Epithelial cell of esophagus (primary cell): ENCODE results near the gene ELOA.

Experiments used
- DNase-seq: peaks from one replicate; pipeline ENCODE4 v3.0.0; 2010; ENCODE audit warnings: low read depth
- H3K4me3 ChIP-seq: 2 replicates; pipeline ENCODE4 v1.5.1; 2011; ENCODE audit warnings: mild to moderate bottlenecking, low read length, control low read depth
- TF ChIP-seq, protein P1 (sequence below): IDR thresholded peaks from 2 replicates; pipeline ENCODE4 v1.5.1; 2011; ENCODE audit warnings: low read depth, mild to moderate bottlenecking, low read length, control low read depth, inconsistent platforms; ENCODE audit not compliant: insufficient read depth; ENCODE audit errors: missing control alignments

Gene ELOA

DNA sequence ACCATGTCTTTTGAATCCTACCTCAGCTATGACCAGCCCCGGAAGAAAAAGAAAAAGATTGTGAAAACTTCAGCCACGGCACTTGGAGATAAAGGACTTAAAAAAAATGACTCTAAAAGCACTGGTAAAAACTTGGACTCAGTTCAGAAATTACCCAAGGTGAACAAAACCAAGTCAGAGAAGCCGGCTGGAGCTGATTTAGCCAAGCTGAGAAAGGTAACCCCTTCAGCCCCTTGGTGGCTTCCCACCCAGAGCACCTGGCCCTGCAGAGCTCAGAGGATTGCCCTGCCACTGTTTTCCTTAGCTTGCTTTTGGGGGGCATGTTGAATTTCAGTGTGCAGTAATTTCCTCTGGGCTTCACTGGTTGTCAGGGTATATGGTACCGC lies 8.5 kb downstream of the ELOA start:
- H3K4me3 ChIP-seq = no peak overlapping the region
- no peak for DNase-seq
- TF ChIP-seq, protein P1, sequence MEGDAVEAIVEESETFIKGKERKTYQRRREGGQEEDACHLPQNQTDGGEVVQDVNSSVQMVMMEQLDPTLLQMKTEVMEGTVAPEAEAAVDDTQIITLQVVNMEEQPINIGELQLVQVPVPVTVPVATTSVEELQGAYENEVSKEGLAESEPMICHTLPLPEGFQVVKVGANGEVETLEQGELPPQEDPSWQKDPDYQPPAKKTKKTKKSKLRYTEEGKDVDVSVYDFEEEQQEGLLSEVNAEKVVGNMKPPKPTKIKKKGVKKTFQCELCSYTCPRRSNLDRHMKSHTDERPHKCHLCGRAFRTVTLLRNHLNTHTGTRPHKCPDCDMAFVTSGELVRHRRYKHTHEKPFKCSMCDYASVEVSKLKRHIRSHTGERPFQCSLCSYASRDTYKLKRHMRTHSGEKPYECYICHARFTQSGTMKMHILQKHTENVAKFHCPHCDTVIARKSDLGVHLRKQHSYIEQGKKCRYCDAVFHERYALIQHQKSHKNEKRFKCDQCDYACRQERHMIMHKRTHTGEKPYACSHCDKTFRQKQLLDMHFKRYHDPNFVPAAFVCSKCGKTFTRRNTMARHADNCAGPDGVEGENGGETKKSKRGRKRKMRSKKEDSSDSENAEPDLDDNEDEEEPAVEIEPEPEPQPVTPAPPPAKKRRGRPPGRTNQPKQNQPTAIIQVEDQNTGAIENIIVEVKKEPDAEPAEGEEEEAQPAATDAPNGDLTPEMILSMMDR = no peak

DNA sequence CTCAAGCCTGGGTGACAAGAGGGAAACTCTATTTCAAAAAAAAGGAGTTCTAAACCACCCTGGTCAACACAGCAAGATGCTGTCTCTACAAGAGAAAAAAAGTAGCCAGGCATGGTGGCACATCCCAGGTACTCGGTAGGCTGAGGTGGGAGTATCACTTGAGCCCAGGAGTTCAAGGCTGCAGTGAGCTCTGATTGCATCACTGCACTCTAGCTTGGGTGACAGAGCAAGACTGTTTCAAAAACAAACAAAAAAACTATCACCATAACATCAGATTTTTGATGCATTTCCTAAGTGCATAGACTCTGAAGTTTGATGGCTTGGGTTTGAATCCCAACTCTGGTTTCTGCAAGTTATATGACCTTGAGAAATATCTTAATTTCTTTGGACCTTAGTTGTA lies 9.6 kb downstream of the ELOA start:
- H3K4me3 ChIP-seq = no peak overlapping the region
- DNase-seq = no peak
- TF ChIP-seq, protein P1 = no peak

DNA sequence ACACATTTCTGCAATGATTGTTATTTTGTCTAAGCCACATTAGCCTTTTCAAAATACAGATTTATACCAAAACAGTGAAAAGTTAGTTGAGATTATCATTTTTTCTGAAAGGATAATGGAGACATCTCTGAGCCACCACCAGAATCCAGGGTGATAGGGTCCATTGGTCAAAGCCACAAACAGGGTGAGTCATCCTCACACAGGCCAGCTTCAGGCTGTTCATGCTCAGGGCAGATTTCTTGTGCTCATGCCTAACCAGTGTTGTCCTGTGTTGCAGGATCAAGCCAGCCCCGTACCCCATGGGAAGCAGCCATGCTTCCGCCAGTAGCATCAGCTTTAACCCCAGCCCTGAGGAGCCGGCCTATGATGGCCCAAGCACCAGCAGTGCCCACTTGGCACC lies 13.4 kb downstream of the ELOA start:
- H3K4me3 ChIP-seq = no peak overlapping the region
- TF ChIP-seq, protein P1 = no peak
- DNase-seq = no peak

DNA sequence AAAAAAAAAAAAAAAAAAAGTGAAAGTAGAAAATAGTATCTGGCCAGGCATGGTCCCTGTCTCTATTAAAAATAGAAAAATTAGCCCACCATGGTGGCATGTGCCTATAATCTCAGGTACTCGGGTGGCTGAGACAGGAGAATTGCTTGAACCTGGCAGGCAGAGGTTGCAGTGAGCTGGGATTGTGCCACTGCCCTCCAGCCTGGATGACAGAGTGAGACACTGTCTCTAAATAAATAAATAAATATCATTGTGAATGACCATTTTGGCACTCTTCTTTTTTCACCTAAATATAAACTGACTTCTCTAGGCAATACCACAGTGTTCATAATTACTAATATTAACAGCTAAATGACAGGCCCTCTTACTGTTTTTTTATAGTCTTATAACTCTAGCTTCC lies 14.5 kb downstream of the ELOA start:
- TF ChIP-seq, protein P1 = no peak
- H3K4me3 ChIP-seq = no peak overlapping the region
- DNase-seq = no peak

- DNase-seq = no peak
- TF ChIP-seq, protein P1 = no peak
Measured at GRCh38 chr1:23759277-23759676, 16.0 kb downstream of the ELOA start.

GRCh38 chr1:23763041-23763577 lies 19.8 kb downstream of the ELOA start:
- no peak for DNase-seq
- TF ChIP-seq, protein P1 = no peak

More at GRCh38 chr1:23759277-23759676, 16.0 kb downstream of the ELOA start:
- H3K4me3 ChIP-seq = no peak overlapping the region

GRCh38 chr1:23768733-23769132 lies 25.5 kb downstream of the ELOA start:
- TF ChIP-seq, protein P1 = no peak
- H3K4me3 ChIP-seq = no peak overlapping the region
- DNase-seq = no peak

More at GRCh38 chr1:23763041-23763577, 19.8 kb downstream of the ELOA start:
- no peak overlapping the region for H3K4me3 ChIP-seq
